ENCODE measurements around the gene C10orf90. TPM values are rescaled to one million over a fixed set of nuclear protein-coding genes. Genes with fewer than 3 reads are reported as not detected.

The C10orf90 gene
- total RNA-seq, 1 experiment from 2014 or later: not detected

- H3K27ac Mint-ChIP-seq (ENCODE audit: low read depth, unreplicated experiment): no peak overlapping the region
These were observed 72.5 kb downstream of the C10orf90 start for GRCh38 chr10:126598009-126598408.

GRCh38 chr10:126597211-126597610, 73.3 kb downstream of the C10orf90 start:
- H3K27ac Mint-ChIP-seq (ENCODE audit: low read depth, unreplicated experiment): peak overlapping the region; percentile 4
- intact Hi-C loops (cut with micrococcal nuclease): loop anchor here (10.0 kb wide), 1 partner anchor 612 kb away; no protein-coding TSS in a partner anchor
- no peak overlapping the region for H3K4me3 Mint-ChIP-seq (ENCODE audit: unreplicated experiment)
- no peak for TF ChIP-seq CTCF (IDR thresholded peaks at IDR 0.05; ENCODE audit: unreplicated experiment)
- DNase-seq (ENCODE audit: unreplicated experiment): no peak
- ChIA-PET POLR2A (no interaction called here), CTCF (interaction anchor here (0.6 to 0.8 kb wide), 2 partner anchors 200 to 1378 kb away, joined by 4 to 5 read pairs; no protein-coding TSS in a partner anchor)
- H3K4me1 Mint-ChIP-seq (ENCODE audit: insufficient read depth, unreplicated experiment): no peaks in the 10 kb centered on the region
- no peaks in the 10 kb centered on the region for H3K9me3 Mint-ChIP-seq (ENCODE audit: unreplicated experiment)
- H3K36me3 Mint-ChIP-seq (ENCODE audit: insufficient read depth, unreplicated experiment): no peaks in the 10 kb centered on the region
- no TSS peak for BruUV-seq (replicated peaks)
- H3K27me3 Mint-ChIP-seq (ENCODE audit: insufficient read depth, unreplicated experiment): peaks cover 11% of the 10 kb centered on the region

More at GRCh38 chr10:126598009-126598408, 72.5 kb downstream of the C10orf90 start:
- POLR2A ChIA-PET: no interaction called here
- intact Hi-C loops (cut with micrococcal nuclease): loop anchor here (10.0 kb wide), 1 partner anchor 613 kb away; no protein-coding TSS in a partner anchor
- Mint-ChIP-seq H3K4me1 (ENCODE audit: insufficient read depth, unreplicated experiment) (no peaks in the 10 kb centered on the region), H3K36me3 (ENCODE audit: insufficient read depth, unreplicated experiment) (no peaks in the 10 kb centered on the region), H3K27me3 (ENCODE audit: insufficient read depth, unreplicated experiment) (peaks cover 11% of the 10 kb centered on the region), H3K4me3 (ENCODE audit: unreplicated experiment) (no peak overlapping the region), H3K9me3 (ENCODE audit: unreplicated experiment) (no peaks in the 10 kb centered on the region)
- no TSS peak for BruUV-seq (replicated peaks)
- TF ChIP-seq CTCF (IDR thresholded peaks at IDR 0.05; ENCODE audit: unreplicated experiment): peak; percentile 27
- CTCF ChIA-PET: interaction anchor here (0.6 to 1.0 kb wide), 4 partner anchors 26 to 1379 kb away, joined by 3 to 5 read pairs (median 4); no protein-coding TSS in a partner anchor
- peak; percentile 72 for DNase-seq (ENCODE audit: unreplicated experiment)

- intact Hi-C loops (cut with micrococcal nuclease): loop anchor here (10.0 kb wide), 1 partner anchor 612 kb away; no protein-coding TSS in a partner anchor
- no peak for DNase-seq (ENCODE audit: unreplicated experiment)
- no peaks in the 10 kb centered on the region for H3K36me3 Mint-ChIP-seq (ENCODE audit: insufficient read depth, unreplicated experiment)
- no peak overlapping the region for H3K27ac Mint-ChIP-seq (ENCODE audit: low read depth, unreplicated experiment)
- H3K4me3 Mint-ChIP-seq (ENCODE audit: unreplicated experiment): no peak overlapping the region
- H3K27me3 Mint-ChIP-seq (ENCODE audit: insufficient read depth, unreplicated experiment): peaks cover 11% of the 10 kb centered on the region
- BruUV-seq (replicated peaks): no TSS peak
- no peaks in the 10 kb centered on the region for H3K4me1 Mint-ChIP-seq (ENCODE audit: insufficient read depth, unreplicated experiment)
- TF ChIP-seq CTCF (IDR thresholded peaks at IDR 0.05; ENCODE audit: unreplicated experiment): no peak
- ChIA-PET POLR2A (no interaction called here), CTCF (no interaction called here)
- no peaks in the 10 kb centered on the region for H3K9me3 Mint-ChIP-seq (ENCODE audit: unreplicated experiment)
These were observed 73.9 kb downstream of the C10orf90 start for GRCh38 chr10:126596472-126597016.

- POLR2A ChIA-PET: no interaction called here
- CTCF ChIA-PET: no interaction called here
- H3K36me3 Mint-ChIP-seq (ENCODE audit: insufficient read depth, unreplicated experiment): no peaks in the 10 kb centered on the region
- H3K4me3 Mint-ChIP-seq (ENCODE audit: unreplicated experiment): no peak overlapping the region
- BruUV-seq (replicated peaks): no TSS peak
- H3K27me3 Mint-ChIP-seq (ENCODE audit: insufficient read depth, unreplicated experiment): peaks cover 24% of the 10 kb centered on the region
- no peak overlapping the region for H3K27ac Mint-ChIP-seq (ENCODE audit: low read depth, unreplicated experiment)
- intact Hi-C loops (cut with micrococcal nuclease): loop anchor here (10.0 kb wide), 1 partner anchor 610 kb away; no protein-coding TSS in a partner anchor
- no peak for TF ChIP-seq CTCF (IDR thresholded peaks at IDR 0.05; ENCODE audit: unreplicated experiment)
- no peak for DNase-seq (ENCODE audit: unreplicated experiment)
- no peaks in the 10 kb centered on the region for H3K4me1 Mint-ChIP-seq (ENCODE audit: insufficient read depth, unreplicated experiment)
- H3K9me3 Mint-ChIP-seq (ENCODE audit: unreplicated experiment): no peaks in the 10 kb centered on the region
These were observed 75.3 kb downstream of the C10orf90 start for GRCh38 chr10:126595160-126595559.
